ENCODE data around the gene ANKFY1.

DNA sequence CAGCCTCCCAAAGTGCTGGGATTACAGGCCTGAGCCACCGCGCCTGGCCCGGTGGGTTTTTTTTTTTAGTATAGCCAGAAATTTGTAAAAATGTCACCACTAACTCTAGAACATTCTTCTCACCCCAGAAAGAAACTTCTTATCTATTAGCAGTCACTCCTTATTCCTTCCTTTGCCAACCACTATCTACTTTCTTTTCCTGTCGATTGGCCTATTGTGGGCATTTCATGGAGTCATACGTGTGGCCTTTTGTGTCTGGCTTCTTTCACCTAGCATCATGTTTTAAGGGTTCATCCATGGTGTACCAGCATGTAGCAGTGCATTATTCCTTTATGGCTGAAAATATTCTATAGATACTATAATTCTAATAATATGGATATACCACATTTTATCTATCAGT is 117.1 kb downstream of the ANKFY1 start:
- TF ChIP-seq, protein P1, sequence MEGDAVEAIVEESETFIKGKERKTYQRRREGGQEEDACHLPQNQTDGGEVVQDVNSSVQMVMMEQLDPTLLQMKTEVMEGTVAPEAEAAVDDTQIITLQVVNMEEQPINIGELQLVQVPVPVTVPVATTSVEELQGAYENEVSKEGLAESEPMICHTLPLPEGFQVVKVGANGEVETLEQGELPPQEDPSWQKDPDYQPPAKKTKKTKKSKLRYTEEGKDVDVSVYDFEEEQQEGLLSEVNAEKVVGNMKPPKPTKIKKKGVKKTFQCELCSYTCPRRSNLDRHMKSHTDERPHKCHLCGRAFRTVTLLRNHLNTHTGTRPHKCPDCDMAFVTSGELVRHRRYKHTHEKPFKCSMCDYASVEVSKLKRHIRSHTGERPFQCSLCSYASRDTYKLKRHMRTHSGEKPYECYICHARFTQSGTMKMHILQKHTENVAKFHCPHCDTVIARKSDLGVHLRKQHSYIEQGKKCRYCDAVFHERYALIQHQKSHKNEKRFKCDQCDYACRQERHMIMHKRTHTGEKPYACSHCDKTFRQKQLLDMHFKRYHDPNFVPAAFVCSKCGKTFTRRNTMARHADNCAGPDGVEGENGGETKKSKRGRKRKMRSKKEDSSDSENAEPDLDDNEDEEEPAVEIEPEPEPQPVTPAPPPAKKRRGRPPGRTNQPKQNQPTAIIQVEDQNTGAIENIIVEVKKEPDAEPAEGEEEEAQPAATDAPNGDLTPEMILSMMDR (IDR thresholded peaks at IDR 0.05; ENCODE audit: low read depth, low read length, poor library complexity, severe bottlenecking): no peak
- TF ChIP-seq EZH2phosphoT487 (IDR thresholded peaks at IDR 0.05; ENCODE audit: borderline replicate concordance, low read length): no peak

All from DOHH2 (cell line).